Gastrocnemius medialis (tissue), 4 donors: ENCODE results near the gene LILRB1.

Experiments used
- POLR2A ChIP-seq, 2 donors: fragments of 450-650 bp; IDR thresholded peaks; one replicate each; pipeline ENCODE4 v1.6.1; 2017; ENCODE audit warnings: antibody characterized with exemption in 2 of 2, mild to moderate bottlenecking in 2 of 2, moderate library complexity in 2 of 2
- TF ChIP-seq, protein P1 (sequence below), 5 experiments: fragments of 450-650 bp in 3 of 5; fragments of 200-600 bp in 2 of 5; sonication (generic) in 2 of 5; IDR thresholded peaks in 4 of 5; conservative IDR thresholded peaks in 1 of 5; 1 replicate in 4 of 5; 2 replicates in 1 of 5; pipeline ENCODE4 v1.5.1; 2016 to 2019; ENCODE audit warnings: antibody characterized with exemption in 5 of 5, mild to moderate bottlenecking in 3 of 5, moderate library complexity in 3 of 5

DNA sequence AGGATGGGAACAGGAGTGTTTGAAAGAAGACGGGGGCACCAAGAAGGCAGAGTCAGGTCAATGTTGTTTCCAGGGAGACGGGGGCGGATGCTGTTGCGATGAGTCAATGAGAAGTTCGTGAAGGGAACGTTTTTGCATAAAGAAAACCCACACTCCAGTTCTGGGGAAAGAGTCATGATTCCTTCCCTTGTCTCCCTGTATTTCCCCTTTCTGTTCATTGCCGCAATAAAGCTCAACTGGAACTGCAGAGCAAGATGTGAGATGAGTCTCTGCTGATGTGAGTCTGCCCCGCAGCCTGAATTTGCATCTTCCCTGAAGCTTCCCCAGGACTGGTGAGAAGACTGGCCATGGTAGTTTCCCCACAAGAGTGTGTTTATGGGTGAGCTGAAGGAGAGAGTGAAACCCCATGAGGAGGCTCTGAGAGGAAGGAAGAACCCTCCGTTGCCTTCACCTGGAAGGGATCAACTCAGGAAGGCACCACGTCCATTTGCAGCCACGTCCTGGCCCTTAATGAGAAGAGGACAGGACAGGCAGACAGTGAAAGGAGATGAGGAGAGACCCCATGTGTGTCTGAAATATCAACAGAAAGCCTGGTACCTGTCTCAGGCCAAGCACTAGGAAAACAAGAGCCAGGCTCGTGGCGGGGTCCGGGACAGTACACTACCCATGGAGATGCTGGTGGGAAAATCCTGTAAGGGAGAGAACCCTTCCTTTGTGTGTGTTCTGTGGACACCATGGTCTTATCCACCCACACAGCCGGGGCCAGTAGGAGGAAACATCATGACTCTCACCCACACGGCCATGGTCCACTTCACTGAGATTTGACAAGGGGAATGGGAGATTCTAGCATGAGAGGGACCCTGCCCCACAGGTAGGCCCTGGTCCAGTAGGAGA is 23.1 kb upstream of the LILRB1 start:
- TF ChIP-seq, protein P1, sequence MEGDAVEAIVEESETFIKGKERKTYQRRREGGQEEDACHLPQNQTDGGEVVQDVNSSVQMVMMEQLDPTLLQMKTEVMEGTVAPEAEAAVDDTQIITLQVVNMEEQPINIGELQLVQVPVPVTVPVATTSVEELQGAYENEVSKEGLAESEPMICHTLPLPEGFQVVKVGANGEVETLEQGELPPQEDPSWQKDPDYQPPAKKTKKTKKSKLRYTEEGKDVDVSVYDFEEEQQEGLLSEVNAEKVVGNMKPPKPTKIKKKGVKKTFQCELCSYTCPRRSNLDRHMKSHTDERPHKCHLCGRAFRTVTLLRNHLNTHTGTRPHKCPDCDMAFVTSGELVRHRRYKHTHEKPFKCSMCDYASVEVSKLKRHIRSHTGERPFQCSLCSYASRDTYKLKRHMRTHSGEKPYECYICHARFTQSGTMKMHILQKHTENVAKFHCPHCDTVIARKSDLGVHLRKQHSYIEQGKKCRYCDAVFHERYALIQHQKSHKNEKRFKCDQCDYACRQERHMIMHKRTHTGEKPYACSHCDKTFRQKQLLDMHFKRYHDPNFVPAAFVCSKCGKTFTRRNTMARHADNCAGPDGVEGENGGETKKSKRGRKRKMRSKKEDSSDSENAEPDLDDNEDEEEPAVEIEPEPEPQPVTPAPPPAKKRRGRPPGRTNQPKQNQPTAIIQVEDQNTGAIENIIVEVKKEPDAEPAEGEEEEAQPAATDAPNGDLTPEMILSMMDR (IDR thresholded peaks at IDR 0.05 in 4 of 5, conservative IDR thresholded peaks at IDR 0.05 in 1 of 5) = no peak
- TF ChIP-seq POLR2A (IDR thresholded peaks at IDR 0.05) = no peak
